Calu3 (cell line): ENCODE results near the gene OLFM2. TPM values are rescaled to one million over a fixed set of nuclear protein-coding genes. Genes with fewer than 3 reads are reported as not detected.

Experiments
- BruUV-seq: library from RNA; stranded (reverse); fragments of 400-500 nt; replicated peaks from 2 replicates; lab custom pipeline; 2021; lab: Mats Ljungman, UMichigan
- CTCF ChIA-PET: fragments of 300-600 bp; sonication (Branson Sonifier 250); formaldehyde crosslinking; loops from one replicate; lab custom pipeline; 2022; ENCODE audit warnings: antibody characterized with exemption; lab: Charles Lee
- DNase-seq: peaks from one replicate; pipeline ENCODE4 v3.0.0; 2022
- H3K27ac Mint-ChIP-seq: one replicate; pipeline ENCODE4 v1.8.0; 2022; ENCODE audit warnings: mixed read lengths; ENCODE audit not compliant: unreplicated experiment
- H3K27me3 Mint-ChIP-seq: one replicate; pipeline ENCODE4 v1.8.0; 2022; ENCODE audit warnings: mixed read lengths; ENCODE audit not compliant: unreplicated experiment
- H3K36me3 Mint-ChIP-seq: one replicate; pipeline ENCODE4 v1.8.0; 2022; ENCODE audit warnings: mild to moderate bottlenecking, moderate library complexity, mixed read lengths; ENCODE audit not compliant: insufficient read depth, unreplicated experiment
- H3K4me1 Mint-ChIP-seq: one replicate; pipeline ENCODE4 v1.8.0; 2022; ENCODE audit warnings: mild to moderate bottlenecking, low read depth, mixed read lengths; ENCODE audit not compliant: unreplicated experiment
- H3K4me3 Mint-ChIP-seq: one replicate; pipeline ENCODE4 v1.8.0; 2022; ENCODE audit warnings: mild to moderate bottlenecking, low read depth, moderate library complexity, mixed read lengths; ENCODE audit not compliant: unreplicated experiment
- H3K9me3 Mint-ChIP-seq: one replicate; pipeline ENCODE4 v1.8.0; 2022; ENCODE audit warnings: low read depth, mixed read lengths; ENCODE audit not compliant: unreplicated experiment
- intact Hi-C: fragments of 100-400 bp; cut with micrococcal nuclease; formaldehyde crosslinking; loops from one replicate; pipeline ENCODE4 v1.10.0; 2022; ENCODE audit not compliant: unreplicated experiment
- total RNA-seq: library from RNA; stranded (reverse); gene quantifications from 2 replicates; pipeline ENCODE4 v1.2.3, GENCODE V29; 2022
- TF ChIP-seq, protein P1 (sequence below): fragments of 200-600 bp; IDR thresholded peaks from one replicate; pipeline ENCODE4 v1.8.0; 2022; ENCODE audit warnings: antibody characterized with exemption; ENCODE audit not compliant: unreplicated experiment

OLFM2 gene
- total RNA-seq, 1 experiment from 2014 or later: 11.2 TPM

DNA sequence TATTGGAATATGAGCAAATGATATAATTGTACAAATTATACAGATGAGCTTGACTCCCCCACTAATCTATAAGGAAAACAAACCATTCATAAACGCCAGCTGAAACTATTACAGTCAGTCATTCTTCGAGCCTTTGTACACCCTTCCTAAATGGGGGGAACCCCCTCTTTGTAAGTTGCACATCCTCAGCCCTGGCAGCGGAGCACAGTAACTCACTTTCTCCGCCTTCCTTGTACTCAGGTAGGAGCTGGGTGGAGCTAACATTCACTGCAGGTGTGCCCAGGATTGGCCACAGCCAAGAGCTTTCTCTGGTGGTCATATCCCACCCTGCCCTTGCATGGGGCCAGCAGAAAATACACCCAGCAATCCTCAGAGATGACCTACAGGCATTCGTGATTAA, 72.6 kb downstream of the OLFM2 start:
- TF ChIP-seq, protein P1, sequence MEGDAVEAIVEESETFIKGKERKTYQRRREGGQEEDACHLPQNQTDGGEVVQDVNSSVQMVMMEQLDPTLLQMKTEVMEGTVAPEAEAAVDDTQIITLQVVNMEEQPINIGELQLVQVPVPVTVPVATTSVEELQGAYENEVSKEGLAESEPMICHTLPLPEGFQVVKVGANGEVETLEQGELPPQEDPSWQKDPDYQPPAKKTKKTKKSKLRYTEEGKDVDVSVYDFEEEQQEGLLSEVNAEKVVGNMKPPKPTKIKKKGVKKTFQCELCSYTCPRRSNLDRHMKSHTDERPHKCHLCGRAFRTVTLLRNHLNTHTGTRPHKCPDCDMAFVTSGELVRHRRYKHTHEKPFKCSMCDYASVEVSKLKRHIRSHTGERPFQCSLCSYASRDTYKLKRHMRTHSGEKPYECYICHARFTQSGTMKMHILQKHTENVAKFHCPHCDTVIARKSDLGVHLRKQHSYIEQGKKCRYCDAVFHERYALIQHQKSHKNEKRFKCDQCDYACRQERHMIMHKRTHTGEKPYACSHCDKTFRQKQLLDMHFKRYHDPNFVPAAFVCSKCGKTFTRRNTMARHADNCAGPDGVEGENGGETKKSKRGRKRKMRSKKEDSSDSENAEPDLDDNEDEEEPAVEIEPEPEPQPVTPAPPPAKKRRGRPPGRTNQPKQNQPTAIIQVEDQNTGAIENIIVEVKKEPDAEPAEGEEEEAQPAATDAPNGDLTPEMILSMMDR: no peak
- Mint-ChIP-seq H3K9me3 (no peaks in the 10 kb centered on the region), H3K4me1 (no peaks in the 10 kb centered on the region), H3K27ac (no peak overlapping the region), H3K27me3 (no peaks in the 10 kb centered on the region), H3K4me3 (no peak overlapping the region), H3K36me3 (peaks cover 3% of the 10 kb centered on the region)
- CTCF ChIA-PET: interaction anchor here (0.6 kb wide), 1 partner anchor 15 kb away, joined by 3 read pairs; no protein-coding TSS in a partner anchor
- DNase-seq: no peak
- no TSS peak for BruUV-seq
- intact Hi-C loops: no loop called here

DNA sequence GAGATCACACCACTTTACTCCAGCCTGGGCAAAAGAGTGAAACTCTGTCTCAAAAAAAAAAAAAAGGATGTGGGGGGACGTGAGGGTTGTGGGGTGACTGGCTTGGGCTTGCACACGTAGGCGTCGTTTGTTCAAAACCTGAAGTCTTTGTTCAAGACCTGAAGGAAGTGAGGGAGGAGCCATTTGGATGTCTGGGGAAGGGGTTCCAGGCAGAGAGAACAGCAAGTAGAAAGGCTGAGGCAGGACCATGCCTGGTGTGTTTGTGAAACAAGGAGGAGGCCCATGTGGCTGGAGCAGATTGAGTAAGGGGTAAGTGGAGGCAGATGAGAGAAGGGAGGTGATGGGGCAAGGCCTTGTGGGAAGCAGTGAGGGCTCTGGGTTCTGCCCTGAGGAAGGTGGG, 73.4 kb downstream of the OLFM2 start:
- H3K9me3 Mint-ChIP-seq: no peaks in the 10 kb centered on the region
- no peak for DNase-seq
- H3K27ac Mint-ChIP-seq: no peak overlapping the region
- no TSS peak for BruUV-seq
- H3K27me3 Mint-ChIP-seq: no peaks in the 10 kb centered on the region
- peaks cover 3% of the 10 kb centered on the region for H3K36me3 Mint-ChIP-seq
- no peaks in the 10 kb centered on the region for H3K4me1 Mint-ChIP-seq
- intact Hi-C loops: no loop called here
- CTCF ChIA-PET: no interaction called here
- TF ChIP-seq, protein P1: no peak
- H3K4me3 Mint-ChIP-seq: no peak overlapping the region

DNA sequence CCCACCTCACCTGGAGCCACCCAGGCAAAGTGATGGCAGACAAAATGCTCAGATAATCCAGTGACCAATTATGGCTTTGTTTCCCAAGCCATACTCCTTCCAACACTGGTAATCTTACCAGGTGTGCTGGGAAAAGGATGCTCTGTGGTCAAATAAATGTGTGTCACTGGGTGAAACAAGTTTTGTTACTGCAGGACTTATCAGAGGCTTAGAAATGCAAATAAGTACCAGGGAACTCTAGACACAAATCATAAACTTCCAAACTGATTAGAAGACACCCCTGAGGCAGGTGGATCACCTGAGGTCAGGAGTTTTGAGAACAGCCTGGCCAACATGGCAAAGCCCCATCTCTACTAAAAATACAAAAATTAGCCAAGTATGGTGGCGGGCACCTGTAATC, 74.8 kb downstream of the OLFM2 start:
- peaks cover 3% of the 10 kb centered on the region for H3K36me3 Mint-ChIP-seq
- H3K4me3 Mint-ChIP-seq: no peak overlapping the region
- no peak overlapping the region for H3K27ac Mint-ChIP-seq
- no peaks in the 10 kb centered on the region for H3K4me1 Mint-ChIP-seq
- no TSS peak for BruUV-seq
- intact Hi-C loops: no loop called here
- TF ChIP-seq, protein P1: no peak
- H3K9me3 Mint-ChIP-seq: no peaks in the 10 kb centered on the region
- CTCF ChIA-PET: no interaction called here
- no peaks in the 10 kb centered on the region for H3K27me3 Mint-ChIP-seq
- no peak for DNase-seq

DNA sequence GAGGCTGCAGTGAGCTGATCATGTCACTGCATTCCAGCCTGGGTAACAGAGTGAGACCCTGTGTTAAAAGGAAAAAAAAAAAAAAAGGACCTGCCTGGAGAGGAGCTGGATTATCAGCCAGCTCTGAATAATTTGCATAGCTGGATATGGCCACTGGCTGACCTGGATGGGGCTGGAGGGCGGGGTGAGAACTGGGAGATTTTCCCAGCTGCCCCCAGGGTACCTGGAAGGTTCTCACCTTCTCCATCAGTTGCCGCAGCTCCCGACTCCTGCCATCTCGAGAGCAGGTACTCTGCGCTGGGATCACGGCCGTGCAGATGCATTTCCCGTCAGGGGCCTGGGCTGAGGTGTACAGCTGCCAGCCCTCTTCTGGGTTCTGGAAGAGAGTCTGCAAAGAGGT, 75.9 kb downstream of the OLFM2 start:
- H3K9me3 Mint-ChIP-seq: no peaks in the 10 kb centered on the region
- no peak overlapping the region for H3K27ac Mint-ChIP-seq
- BruUV-seq: no TSS peak
- DNase-seq: no peak
- no peak overlapping the region for H3K4me3 Mint-ChIP-seq
- H3K27me3 Mint-ChIP-seq: no peaks in the 10 kb centered on the region
- CTCF ChIA-PET: no interaction called here
- H3K4me1 Mint-ChIP-seq: no peaks in the 10 kb centered on the region
- intact Hi-C loops: no loop called here
- peaks cover 3% of the 10 kb centered on the region for H3K36me3 Mint-ChIP-seq
- TF ChIP-seq, protein P1: no peak
